Breast epithelium (tissue), 3 donors: ENCODE data around the gene AOAH.

ENCODE experiments used
- CTCF ChIP-seq, 3 donors: fragments of 450-650 bp; IDR thresholded peaks; one replicate each; pipeline ENCODE4 v1.5.1; 2016 to 2017; ENCODE audit warnings: antibody characterized with exemption in 3 of 3, mild to moderate bottlenecking in 3 of 3, moderate library complexity in 3 of 3
- POLR2A ChIP-seq: fragments of 450-650 bp; IDR thresholded peaks from one replicate; pipeline ENCODE4 v1.6.1; 2016; ENCODE audit warnings: antibody characterized with exemption, mild to moderate bottlenecking, moderate library complexity

- no peak for TF ChIP-seq CTCF (IDR thresholded peaks at IDR 0.05)
- TF ChIP-seq POLR2A: no peak
Measured at GRCh38 chr7:36573066-36573465, 151.2 kb downstream of the AOAH start.
